Subcutaneous adipose tissue (tissue), 4 donors: Measurements from ENCODE around the gene ANO7. TPM values are rescaled to one million over a fixed set of nuclear protein-coding genes. Genes with fewer than 3 reads are reported as not detected.

ENCODE experiments used
- CTCF ChIP-seq: fragments of 450-650 bp; IDR thresholded peaks from one replicate; pipeline ENCODE4 v1.5.1; 2016; ENCODE audit warnings: low read depth, mild to moderate bottlenecking, control low read depth, antibody characterized with exemption, moderate library complexity
- total RNA-seq, 4 donors: library from RNA; depleted of rRNA; stranded (reverse); fragments of >200 nt; gene quantifications; one replicate each; pipeline ENCODE4 v1.1.0, GENCODE V29; 2016

ANO7 gene
- total RNA-seq, 4 donors from 2014 or later = 0.34 to 0.66 (median 0.65) TPM; not detected in 1

GRCh38 chr2:241234962-241235740 is 46.7 kb downstream of the ANO7 start:
- no peak for TF ChIP-seq CTCF

DNA sequence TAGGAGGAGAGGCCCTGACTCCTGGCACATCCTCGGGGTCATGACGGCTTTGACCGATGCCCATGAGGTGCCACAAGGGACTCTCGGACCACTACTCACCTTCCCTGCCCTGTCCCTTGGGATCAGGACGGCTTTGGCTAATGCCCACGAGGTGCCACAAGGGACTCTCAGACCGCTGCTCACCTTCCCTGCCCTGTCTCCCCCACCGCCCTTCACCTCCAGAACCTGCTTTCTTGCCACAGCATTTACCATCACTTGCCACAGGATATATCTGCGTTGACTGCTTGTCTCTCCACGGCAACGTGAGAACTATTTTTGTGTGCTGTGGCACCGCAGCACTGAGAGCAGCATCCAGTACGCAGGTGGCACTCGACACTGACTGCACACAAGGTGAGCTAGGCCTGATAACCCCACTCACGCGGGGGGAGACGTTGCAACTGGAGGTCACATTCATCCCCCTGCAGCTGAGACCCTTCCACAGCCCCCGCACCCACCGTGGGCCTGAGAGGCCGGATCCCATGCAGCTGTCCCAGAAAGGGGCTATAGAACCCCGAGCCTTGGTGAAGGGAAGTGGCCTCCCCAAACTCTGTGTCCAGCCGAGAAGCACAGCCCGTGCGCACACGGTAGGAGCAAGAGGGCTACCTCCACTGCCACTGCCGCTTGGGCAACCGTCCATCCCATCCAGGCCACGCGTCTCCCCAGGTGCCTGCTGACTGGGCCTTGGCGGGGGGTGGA is 47.5 kb downstream of the ANO7 start:
- TF ChIP-seq CTCF = no peak

- no peak for TF ChIP-seq CTCF
Observed at GRCh38 chr2:241237047-241237446, 48.6 kb downstream of the ANO7 start.

GRCh38 chr2:241237949-241238371 is 49.5 kb downstream of the ANO7 start:
- no peak for TF ChIP-seq CTCF

GRCh38 chr2:241238693-241239198 is 50.3 kb downstream of the ANO7 start:
- no peak for TF ChIP-seq CTCF

DNA sequence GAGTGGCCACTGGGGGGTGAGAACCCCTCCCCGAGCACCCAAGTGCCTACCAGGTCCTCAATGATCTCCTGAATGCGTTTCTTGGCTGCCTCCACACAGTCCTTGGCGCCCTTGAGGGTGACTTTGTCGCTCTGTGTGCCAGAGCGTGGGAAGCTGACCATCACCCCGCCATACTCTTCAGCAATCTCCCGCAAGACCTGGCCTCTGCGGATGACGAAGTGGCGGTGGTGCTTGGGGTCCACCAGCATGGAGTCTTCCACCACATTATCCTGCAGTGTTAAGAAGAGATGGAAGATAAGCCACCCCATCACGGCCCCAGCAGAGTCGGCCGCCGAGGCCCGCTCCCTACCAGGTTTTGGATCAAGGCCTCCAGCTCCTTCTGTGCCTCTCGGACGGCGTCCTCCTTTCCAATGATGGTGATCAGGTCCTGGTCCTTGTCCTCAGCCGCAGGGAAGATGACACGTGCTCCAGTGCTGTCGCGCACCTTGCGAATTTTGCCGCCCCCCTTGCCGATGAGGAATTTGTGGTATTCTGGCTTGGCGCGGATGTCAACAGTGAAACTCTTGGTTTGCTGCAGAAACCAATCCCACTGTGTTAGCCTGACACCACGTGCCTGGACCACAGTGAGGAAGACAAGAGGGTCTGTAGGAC is 51.2 kb downstream of the ANO7 start:
- TF ChIP-seq CTCF = no peak
